ENCODE results near the gene TAF5L. TPM values are rescaled to one million over a fixed set of nuclear protein-coding genes. Genes with fewer than 3 reads are reported as not detected.

Gene TAF5L
- total RNA-seq, 6 donors from 2014 or later = 11.0 to 25.5 (median 19.6) TPM

GRCh38 chr1:229614701-229615100 lies 11.2 kb downstream of the TAF5L start:
- Histone ChIP-seq H3K9me3 (no peaks in the 10 kb centered on the region), H3K36me3 (peaks cover 4 to 45% (median 36%) of the 10 kb centered on the region in 4 donors), H3K27me3 (no peaks in the 10 kb centered on the region), H3K27ac (no peak overlapping the region), H3K4me3 (no peak overlapping the region), H3K4me1 (no peaks in the 10 kb centered on the region)
- no peak for TF ChIP-seq POLR2AphosphoS5 (IDR thresholded peaks at IDR 0.05)
- no peak for TF ChIP-seq POLR2A (IDR thresholded peaks at IDR 0.05)
- TF ChIP-seq CTCF (IDR thresholded peaks at IDR 0.05) = no peak
- no peak for TF ChIP-seq EP300 (IDR thresholded peaks at IDR 0.05)
- ATAC-seq (ENCODE audit: low FRiP score in 2 of 2) (no peak), DNase-seq (no peak)
- 98 to 100% methylated on average over 2 of the region's 2 CpGs for WGBS, 2 donors

GRCh38 chr1:229613938-229614337 lies 12.0 kb downstream of the TAF5L start:
- Histone ChIP-seq H3K9me3 (no peaks in the 10 kb centered on the region), H3K36me3 (peaks cover 4 to 53% (median 41%) of the 10 kb centered on the region in 4 donors), H3K4me1 (no peaks in the 10 kb centered on the region), H3K27ac (no peak overlapping the region), H3K4me3 (no peak overlapping the region), H3K27me3 (no peaks in the 10 kb centered on the region)
- 82 to 87% methylated on average over 5 of the region's 5 CpGs for WGBS, 2 donors
- TF ChIP-seq EP300 (IDR thresholded peaks at IDR 0.05) (no peak), POLR2A (IDR thresholded peaks at IDR 0.05) (no peak), POLR2AphosphoS5 (IDR thresholded peaks at IDR 0.05) (no peak), CTCF (IDR thresholded peaks at IDR 0.05) (no peak)
- ATAC-seq (ENCODE audit: low FRiP score in 2 of 2) (no peak), DNase-seq (no peak)

GRCh38 chr1:229608590-229608989 lies 17.3 kb downstream of the TAF5L start:
- Histone ChIP-seq H3K27me3 (no peaks in the 10 kb centered on the region), H3K4me1 (no peaks in the 10 kb centered on the region), H3K36me3 (peaks cover 8 to 86% (median 63%) of the 10 kb centered on the region in 4 donors), H3K9me3 (no peaks in the 10 kb centered on the region), H3K4me3 (no peak overlapping the region), H3K27ac (no peak overlapping the region)
- DNase-seq (no peak), ATAC-seq (ENCODE audit: low FRiP score in 2 of 2) (no peak)
- WGBS, 2 donors = 97 to 100% methylated on average over 2 of the region's 2 CpGs
- TF ChIP-seq EP300 (IDR thresholded peaks at IDR 0.05) (no peak), POLR2AphosphoS5 (IDR thresholded peaks at IDR 0.05) (no peak), CTCF (IDR thresholded peaks at IDR 0.05) (no peak), POLR2A (IDR thresholded peaks at IDR 0.05) (no peak)

- H3K27me3 ChIP-seq = no peaks in the 10 kb centered on the region
- DNase-seq (no peak), ATAC-seq (ENCODE audit: low FRiP score in 2 of 2) (no peak)
- WGBS, 2 donors = 94% methylated on average over 2 of the region's 2 CpGs
- no peak overlapping the region for H3K27ac ChIP-seq
- TF ChIP-seq EP300 (IDR thresholded peaks at IDR 0.05) (no peak), POLR2A (IDR thresholded peaks at IDR 0.05) (no peak), CTCF (IDR thresholded peaks at IDR 0.05) (no peak), POLR2AphosphoS5 (IDR thresholded peaks at IDR 0.05) (no peak)
- no peaks in the 10 kb centered on the region for H3K9me3 ChIP-seq
- H3K36me3 ChIP-seq = peaks cover 6 to 83% (median 61%) of the 10 kb centered on the region in 4 donors
- no peak overlapping the region for H3K4me3 ChIP-seq
- no peaks in the 10 kb centered on the region for H3K4me1 ChIP-seq
These were observed 18.6 kb downstream of the TAF5L start for GRCh38 chr1:229607370-229607769.

GRCh38 chr1:229603371-229604005 lies 22.4 kb downstream of the TAF5L start:
- no peak overlapping the region for H3K4me3 ChIP-seq
- peaks cover 0 to 4% (median 0%) of the 10 kb centered on the region in 4 donors for H3K4me1 ChIP-seq
- DNase-seq (no peak), ATAC-seq (ENCODE audit: low FRiP score in 2 of 2) (no peak)
- H3K36me3 ChIP-seq = peaks cover 12 to 59% (median 37%) of the 10 kb centered on the region in 4 donors
- no peaks in the 10 kb centered on the region for H3K9me3 ChIP-seq
- no peak for TF ChIP-seq CTCF (IDR thresholded peaks at IDR 0.05)
- no peak for TF ChIP-seq POLR2AphosphoS5 (IDR thresholded peaks at IDR 0.05)
- no peak for TF ChIP-seq EP300 (IDR thresholded peaks at IDR 0.05)
- TF ChIP-seq POLR2A (IDR thresholded peaks at IDR 0.05) = no peak
- no peaks in the 10 kb centered on the region for H3K27me3 ChIP-seq
- 80 to 84% methylated on average over 7 of the region's 7 CpGs for WGBS, 2 donors
- H3K27ac ChIP-seq = no peak overlapping the region
